Neural cell (in vitro differentiated cells): ENCODE measurements around the gene MS4A15. TPM values are rescaled to one million over a fixed set of nuclear protein-coding genes. Genes with fewer than 3 reads are reported as not detected.

Experiments
- H2AFZ ChIP-seq: fragments of 200-600, 300-800 bp; sonication (generic), shearing (Covaris generic); 2 replicates; pipeline ENCODE4 v1.6.0; 2014; ENCODE audit warnings: low read depth, mild to moderate bottlenecking, antibody characterized with exemption, low read length, moderate library complexity
- H3F3A ChIP-seq: fragments of 200-600 bp; shearing (Covaris generic); 2 replicates; pipeline ENCODE4 v1.6.1; 2016; ENCODE audit warnings: mild to moderate bottlenecking, moderate library complexity, mixed read lengths, antibody characterized with exemption, low read length; ENCODE audit not compliant: insufficient read depth, poor library complexity, severe bottlenecking
- H3K27ac ChIP-seq: fragments of 200-600, 300-800 bp; sonication (generic), shearing (Covaris generic); 2 replicates; pipeline ENCODE4 v1.5.1; 2014; ENCODE audit warnings: mild to moderate bottlenecking, low read length, moderate library complexity
- H3K27me3 ChIP-seq: fragments of 300-800, 200-600 bp; sonication (generic), shearing (Covaris generic); 2 replicates; pipeline ENCODE4 v1.6.0; 2014; ENCODE audit warnings: mild to moderate bottlenecking, low read depth, low read length, moderate library complexity; ENCODE audit not compliant: insufficient read depth
- H3K36me3 ChIP-seq: fragments of 300-800, 200-600 bp; sonication (generic), shearing (Covaris generic); 2 replicates; pipeline ENCODE4 v1.5.1; 2014; ENCODE audit warnings: mild to moderate bottlenecking, antibody characterized with exemption, low read length, moderate library complexity; ENCODE audit not compliant: insufficient read depth
- H3K4me2 ChIP-seq: fragments of 300-800, 200-600 bp; sonication (generic), shearing (Covaris generic); 2 replicates; pipeline ENCODE4 v1.6.0; 2014; ENCODE audit warnings: mild to moderate bottlenecking, low read length
- H3K4me3 ChIP-seq: fragments of 300-800, 200-600 bp; sonication (generic), shearing (Covaris generic); 2 replicates; pipeline ENCODE4 v1.5.1; 2014; ENCODE audit warnings: mild to moderate bottlenecking, low read length, moderate library complexity
- H3K79me2 ChIP-seq: fragments of 200-600 bp; shearing (Covaris generic); replicated peaks from 2 replicates; pipeline ENCODE4 v1.6.0; 2014; ENCODE audit warnings: mild to moderate bottlenecking, low read length, moderate library complexity; ENCODE audit not compliant: insufficient read depth
- H3K9ac ChIP-seq: fragments of 300-800, 200-600 bp; sonication (generic), shearing (Covaris generic); 2 replicates; pipeline ENCODE4 v1.6.1; 2016; ENCODE audit warnings: mild to moderate bottlenecking, low read length, mixed read lengths
- H3K9me2 ChIP-seq: fragments of 200-600 bp; shearing (Covaris generic); 2 replicates; pipeline ENCODE4 v1.6.1; 2016; ENCODE audit warnings: mild to moderate bottlenecking, low read length, mixed read lengths; ENCODE audit not compliant: insufficient read depth
- H3K9me3 ChIP-seq: fragments of 200-600, 300-800 bp; sonication (generic), shearing (Covaris generic); 2 replicates; pipeline ENCODE4 v1.6.1; 2016; ENCODE audit warnings: mild to moderate bottlenecking, mixed run types, low read length, moderate library complexity, mixed read lengths
- H4K20me1 ChIP-seq: fragments of 200-600 bp; shearing (Covaris generic); 2 replicates; pipeline ENCODE4 v1.6.1; 2016; ENCODE audit warnings: mild to moderate bottlenecking, mixed run types; ENCODE audit not compliant: insufficient read depth
- EP300 ChIP-seq: fragments of 450-650 bp; conservative IDR thresholded peaks from 2 replicates; pipeline ENCODE4 v1.6.1; 2014; ENCODE audit warnings: antibody characterized with exemption, mild to moderate bottlenecking, moderate library complexity; ENCODE audit not compliant: poor library complexity, severe bottlenecking
- EZH2 ChIP-seq: fragments of 200-600, 300-800 bp; shearing (Covaris generic), sonication (generic); IDR thresholded peaks from 2 replicates; pipeline ENCODE4 v1.6.1; 2014; ENCODE audit warnings: antibody characterized with exemption, low read length, borderline replicate concordance, mild to moderate bottlenecking; ENCODE audit not compliant: insufficient read depth, poor library complexity, severe bottlenecking
- MXI1 ChIP-seq: fragments of 450-650 bp; conservative IDR thresholded peaks from 2 replicates; pipeline ENCODE4 v1.6.1; 2014; ENCODE audit warnings: antibody characterized with exemption, mild to moderate bottlenecking; ENCODE audit not compliant: poor library complexity, severe bottlenecking
- POLR2AphosphoS5 ChIP-seq: IDR thresholded peaks from 2 replicates; pipeline ENCODE4 v1.6.1; 2012
- RAD21 ChIP-seq: fragments of 450-650 bp; conservative IDR thresholded peaks from 2 replicates; pipeline ENCODE4 v1.6.1; 2014; ENCODE audit warnings: antibody characterized with exemption, mild to moderate bottlenecking, moderate library complexity
- REST ChIP-seq: IDR thresholded peaks from 2 replicates; pipeline ENCODE4 v1.6.1; 2012; ENCODE audit warnings: borderline replicate concordance
- SMC3 ChIP-seq: fragments of 450-650 bp; conservative IDR thresholded peaks from 2 replicates; pipeline ENCODE4 v1.6.1; 2014; ENCODE audit warnings: antibody characterized with exemption, mild to moderate bottlenecking, moderate library complexity; ENCODE audit not compliant: poor library complexity
- TAF1 ChIP-seq: IDR thresholded peaks from 2 replicates; pipeline ENCODE4 v1.6.1; 2012; ENCODE audit warnings: low read depth
- polyA plus RNA-seq: library from polyadenylated mRNA; depleted of rRNA; stranded (reverse); fragments of >200 nt; gene quantifications from 2 replicates; pipeline ENCODE4 v1.2.3, GENCODE V29; 2014
- TF ChIP-seq, protein P1 (sequence below): fragments of 450-650 bp; IDR thresholded peaks from 2 replicates; pipeline ENCODE4 v1.5.1; 2014; ENCODE audit warnings: antibody characterized with exemption, mild to moderate bottlenecking, moderate library complexity; ENCODE audit not compliant: poor library complexity, severe bottlenecking

MS4A15 gene
- polyA plus RNA-seq, 1 donor from 2014 or later = not detected

DNA sequence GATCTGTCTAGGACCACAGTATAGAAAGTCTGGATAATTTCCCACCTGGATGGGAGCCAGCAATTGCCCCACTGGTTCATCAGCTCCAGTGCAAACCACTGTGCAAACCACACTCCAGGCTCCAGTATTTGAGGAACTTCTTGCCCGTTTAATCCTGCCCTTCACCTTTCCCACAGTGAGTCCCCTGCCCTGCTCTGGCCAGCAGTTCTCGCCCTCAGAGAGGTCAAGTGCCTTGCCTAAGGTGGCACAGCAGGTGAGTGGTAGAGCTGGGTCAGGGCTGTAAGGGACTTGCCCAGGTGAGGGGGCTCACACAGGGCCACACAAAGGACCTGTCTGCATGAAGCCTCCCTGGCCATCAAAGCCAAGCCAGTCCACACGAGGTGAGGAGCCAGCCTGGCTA lies 52.6 kb downstream of the MS4A15 start:
- Histone ChIP-seq H3K4me3 (no peak overlapping the region), H3K9me3 (no peaks in the 10 kb centered on the region), H2AFZ (no peak overlapping the region), H3K79me2 (no peaks in the 10 kb centered on the region), H3K36me3 (no peaks in the 10 kb centered on the region), H3K27ac (no peak overlapping the region), H3K9ac (no peak overlapping the region), H3K9me2 (no peaks in the 10 kb centered on the region), H3K27me3 (no peaks in the 10 kb centered on the region), H4K20me1 (no peaks in the 10 kb centered on the region), H3F3A (no peaks in the 10 kb centered on the region), H3K4me2 (no peak overlapping the region)
- TF ChIP-seq TAF1 (no peak), EP300 (no peak), SMC3 (no peak), POLR2AphosphoS5 (no peak), RAD21 (no peak), REST (no peak), EZH2 (no peak)
- TF ChIP-seq, protein P1, sequence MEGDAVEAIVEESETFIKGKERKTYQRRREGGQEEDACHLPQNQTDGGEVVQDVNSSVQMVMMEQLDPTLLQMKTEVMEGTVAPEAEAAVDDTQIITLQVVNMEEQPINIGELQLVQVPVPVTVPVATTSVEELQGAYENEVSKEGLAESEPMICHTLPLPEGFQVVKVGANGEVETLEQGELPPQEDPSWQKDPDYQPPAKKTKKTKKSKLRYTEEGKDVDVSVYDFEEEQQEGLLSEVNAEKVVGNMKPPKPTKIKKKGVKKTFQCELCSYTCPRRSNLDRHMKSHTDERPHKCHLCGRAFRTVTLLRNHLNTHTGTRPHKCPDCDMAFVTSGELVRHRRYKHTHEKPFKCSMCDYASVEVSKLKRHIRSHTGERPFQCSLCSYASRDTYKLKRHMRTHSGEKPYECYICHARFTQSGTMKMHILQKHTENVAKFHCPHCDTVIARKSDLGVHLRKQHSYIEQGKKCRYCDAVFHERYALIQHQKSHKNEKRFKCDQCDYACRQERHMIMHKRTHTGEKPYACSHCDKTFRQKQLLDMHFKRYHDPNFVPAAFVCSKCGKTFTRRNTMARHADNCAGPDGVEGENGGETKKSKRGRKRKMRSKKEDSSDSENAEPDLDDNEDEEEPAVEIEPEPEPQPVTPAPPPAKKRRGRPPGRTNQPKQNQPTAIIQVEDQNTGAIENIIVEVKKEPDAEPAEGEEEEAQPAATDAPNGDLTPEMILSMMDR = no peak

DNA sequence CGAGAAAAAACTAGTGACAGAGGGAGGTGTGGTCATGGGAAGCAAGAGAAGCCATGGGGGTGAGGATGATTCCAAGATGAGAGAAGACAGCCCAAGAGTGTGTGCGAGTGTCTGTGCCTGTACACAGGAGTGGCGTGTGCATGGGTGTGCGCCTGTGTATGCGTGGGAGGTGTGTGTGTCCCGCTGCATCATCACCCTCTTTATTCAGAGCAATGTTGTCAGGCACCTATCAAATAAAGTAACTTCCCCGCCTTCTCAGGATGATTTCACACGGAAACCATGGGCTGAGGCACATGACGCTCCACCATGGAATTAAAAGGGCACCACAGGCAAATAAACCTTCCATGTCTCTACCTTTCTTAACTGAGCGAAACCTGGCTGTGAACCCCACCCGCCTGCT lies 53.0 kb downstream of the MS4A15 start:
- H4K20me1 ChIP-seq = no peaks in the 10 kb centered on the region
- TF ChIP-seq TAF1 (no peak), MXI1 (no peak), EZH2 (no peak), POLR2AphosphoS5 (no peak), REST (no peak)
- TF ChIP-seq, protein P1 = no peak
- no peaks in the 10 kb centered on the region for H3F3A ChIP-seq
- no peak overlapping the region for H2AFZ ChIP-seq
- no peaks in the 10 kb centered on the region for H3K9me3 ChIP-seq
- H3K9me2 ChIP-seq = no peaks in the 10 kb centered on the region
- no peaks in the 10 kb centered on the region for H3K79me2 ChIP-seq
- H3K27me3 ChIP-seq = no peaks in the 10 kb centered on the region
- H3K27ac ChIP-seq = no peak overlapping the region
- H3K4me3 ChIP-seq = no peak overlapping the region
- no peak overlapping the region for H3K4me2 ChIP-seq
- H3K36me3 ChIP-seq = no peaks in the 10 kb centered on the region
- no peak overlapping the region for H3K9ac ChIP-seq
